H1 (cell line): ENCODE results near the gene ASGR1. TPM values are rescaled to one million over a fixed set of nuclear protein-coding genes. Genes with fewer than 3 reads are reported as not detected.

Experiments
- CTCF ChIA-PET: fragments of 300-600 bp; sonication (Branson Sonifier 250); formaldehyde crosslinking; loops from one replicate; lab custom pipeline; 2021; ENCODE audit not compliant: partially characterized antibody; lab: Charles Lee
- POLR2A ChIA-PET: fragments of 300-600 bp; sonication (Branson Sonifier 250); formaldehyde crosslinking; loops from one replicate; lab custom pipeline; 2021; ENCODE audit warnings: inconsistent platforms; ENCODE audit not compliant: partially characterized antibody; lab: Charles Lee
- DNase-seq, 2 experiments: peaks; one replicate each; pipeline versions ENCODE4 v3.0.0 to v3.0.0-alpha.2; 2010 to 2022; ENCODE audit warnings: low spot score in 2 of 2, low read depth in 1 of 2, mixed read lengths in 1 of 2
- FAIRE-seq: peaks from 2 replicates; lab custom pipeline; 2011; peaks lifted over from hg19 to GRCh38; lab: Jason Lieb, UNC
- H2AFZ ChIP-seq: 2 replicates; pipeline ENCODE4 v1.8.1; 2012; ENCODE audit warnings: low read length, inconsistent platforms
- H2AK5ac ChIP-seq: 2 replicates; pipeline ENCODE4 v1.6.1; 2013; ENCODE audit warnings: low read depth, low read length
- H2BK120ac ChIP-seq: replicated peaks from 2 replicates; pipeline ENCODE3; 2013; ENCODE audit warnings: low read depth, low read length, inconsistent platforms
- H2BK12ac ChIP-seq: 2 replicates; pipeline ENCODE4 v1.6.1; 2013; ENCODE audit warnings: low read depth, low read length
- H2BK15ac ChIP-seq: 2 replicates; pipeline ENCODE4 v1.6.1; 2013; ENCODE audit warnings: low read length
- H2BK20ac ChIP-seq: 2 replicates; pipeline ENCODE4 v1.6.1; 2013; ENCODE audit warnings: low read length
- H2BK5ac ChIP-seq: 2 replicates; pipeline ENCODE4 v1.6.1; 2013; ENCODE audit warnings: low read depth, low read length
- H3K14ac ChIP-seq: 2 replicates; pipeline ENCODE4 v1.6.1; 2013; ENCODE audit warnings: inconsistent platforms; ENCODE audit not compliant: insufficient read length
- H3K18ac ChIP-seq: 2 replicates; pipeline ENCODE4 v1.6.1; 2013; ENCODE audit warnings: low read length; ENCODE audit errors: extremely low read depth
- H3K23ac ChIP-seq: 2 replicates; pipeline ENCODE4 v1.6.1; 2013; ENCODE audit warnings: inconsistent platforms; ENCODE audit not compliant: insufficient read length
- H3K23me2 ChIP-seq: 2 replicates; pipeline ENCODE4 v1.6.1; 2013; ENCODE audit warnings: low read depth, low read length
- H3K27ac ChIP-seq: 2 replicates; pipeline ENCODE4 v1.6.1; 2011; ENCODE audit warnings: low read depth, low read length, inconsistent platforms
- H3K27me3 ChIP-seq, 4 experiments: replicated peaks in 1 of 4; 1 replicate in 1 of 4; 2 replicates in 3 of 4; pipeline versions ENCODE4 v1.6.1 to v1.8.1; 2011 to 2013; ENCODE audit warnings: low read length in 3 of 4, mild to moderate bottlenecking in 3 of 4, inconsistent platforms in 2 of 4, mixed read lengths in 2 of 4, moderate library complexity in 1 of 4; ENCODE audit not compliant: control insufficient read depth in 3 of 4, insufficient read depth in 3 of 4; ENCODE audit errors: extremely low read depth in 1 of 4
- H3K36me3 ChIP-seq, 4 experiments: 2 replicates each; pipeline versions ENCODE4 v1.6.1 to v1.8.1; 2011 to 2013; ENCODE audit warnings: mild to moderate bottlenecking in 4 of 4, low read length in 3 of 4, moderate library complexity in 2 of 4, control low read depth in 1 of 4, inconsistent platforms in 1 of 4; ENCODE audit not compliant: insufficient read depth in 4 of 4, control insufficient read depth in 2 of 4
- H3K4ac ChIP-seq: replicated peaks from 2 replicates; pipeline ENCODE3; 2013; ENCODE audit warnings: low read length, low read depth, mixed read lengths, inconsistent platforms; ENCODE audit not compliant: insufficient read length
- H3K4me1 ChIP-seq, 4 experiments: replicated peaks in 1 of 4; 1 replicate in 1 of 4; 2 replicates in 3 of 4; pipeline versions ENCODE4 v1.6.1 to v1.8.1; 2011 to 2013; ENCODE audit warnings: low read length in 3 of 4, inconsistent platforms in 2 of 4, mixed read lengths in 1 of 4; ENCODE audit not compliant: insufficient read depth in 4 of 4, control insufficient read depth in 3 of 4
- H3K4me2 ChIP-seq, 2 experiments: 2 replicates each; pipeline versions ENCODE4 v1.6.1 to v1.8.1; 2011 to 2013; ENCODE audit warnings: low read depth in 2 of 2, low read length in 2 of 2, control low read depth in 1 of 2, inconsistent platforms in 1 of 2, mild to moderate bottlenecking in 1 of 2; ENCODE audit not compliant: insufficient read depth in 1 of 2
- H3K4me3 ChIP-seq, 4 experiments: fragments of 200-600, 300-600 bp in 1 of 4; sonication (generic), shearing (Covaris generic), sonication (Bioruptor Twin) in 1 of 4; 2 replicates each; pipeline versions ENCODE4 v1.5.1 to v1.8.1; 2011 to 2016; ENCODE audit warnings: low read length in 4 of 4, low read depth in 3 of 4, control low read depth in 2 of 4, inconsistent platforms in 2 of 4, mild to moderate bottlenecking in 2 of 4, mixed read lengths in 1 of 4, moderate library complexity in 1 of 4; ENCODE audit not compliant: insufficient read depth in 2 of 4; ENCODE audit errors: extremely low read depth in 1 of 4
- H3K56ac ChIP-seq: replicated peaks from 2 replicates; pipeline ENCODE3; 2013; ENCODE audit warnings: low read depth, mild to moderate bottlenecking, mixed read lengths, low read length, inconsistent platforms; ENCODE audit not compliant: insufficient read length
- H3K79me1 ChIP-seq: 2 replicates; pipeline ENCODE4 v1.6.1; 2013; ENCODE audit warnings: low read depth, low read length, control low read depth
- H3K79me2 ChIP-seq, 2 experiments: 2 replicates each; pipeline versions ENCODE4 v1.6.1 to v1.8.1; 2012 to 2013; ENCODE audit warnings: low read length in 2 of 2, mild to moderate bottlenecking in 2 of 2, inconsistent platforms in 1 of 2; ENCODE audit not compliant: insufficient read depth in 2 of 2, control insufficient read depth in 1 of 2
- H3K9ac ChIP-seq, 4 experiments: replicated peaks in 1 of 4; 1 replicate in 1 of 4; 2 replicates in 3 of 4; pipeline versions ENCODE4 v1.6.1 to v1.8.1; 2011 to 2013; ENCODE audit warnings: low read depth in 3 of 4, low read length in 3 of 4, control low read depth in 2 of 4, mild to moderate bottlenecking in 2 of 4, moderate library complexity in 2 of 4, inconsistent platforms in 1 of 4; ENCODE audit errors: extremely low read depth in 1 of 4
- H3K9me3 ChIP-seq, 2 experiments: 2 replicates each; pipeline versions ENCODE4 v1.6.1 to v1.8.1; 2012 to 2013; ENCODE audit warnings: mild to moderate bottlenecking in 2 of 2, moderate library complexity in 2 of 2, control low read depth in 1 of 2, inconsistent platforms in 1 of 2, low read depth in 1 of 2, low read length in 1 of 2, mixed read lengths in 1 of 2; ENCODE audit not compliant: insufficient read depth in 2 of 2
- H4K20me1 ChIP-seq, 2 experiments: replicated peaks in 1 of 2; 2 replicates each; pipeline versions ENCODE3 to v1.8.1; 2011 to 2013; ENCODE audit warnings: inconsistent platforms in 2 of 2, low read length in 2 of 2, mild to moderate bottlenecking in 1 of 2; ENCODE audit not compliant: insufficient read depth in 2 of 2, control insufficient read depth in 1 of 2
- H4K5ac ChIP-seq: 2 replicates; pipeline ENCODE4 v1.6.1; 2013; ENCODE audit warnings: low read length, low read depth, mixed read lengths, inconsistent platforms; ENCODE audit not compliant: insufficient read length
- H4K8ac ChIP-seq: 2 replicates; pipeline ENCODE4 v1.8.0; 2013; ENCODE audit warnings: mild to moderate bottlenecking, moderate library complexity, low read length, inconsistent platforms; ENCODE audit not compliant: insufficient read depth; ENCODE audit errors: extremely low read depth
- H4K91ac ChIP-seq: replicated peaks from 2 replicates; pipeline ENCODE3; 2013; ENCODE audit warnings: low read length, mixed read lengths, inconsistent platforms; ENCODE audit not compliant: insufficient read length
- CTBP2 ChIP-seq: IDR thresholded peaks from 2 replicates; pipeline ENCODE4 v1.7.0; 2011; ENCODE audit warnings: borderline replicate concordance, mild to moderate bottlenecking, moderate library complexity, mixed read lengths, low read length; ENCODE audit not compliant: insufficient read depth, insufficient read length
- EZH2 ChIP-seq: fragments of 200-600 bp; sonication (generic); IDR thresholded peaks from 2 replicates; pipeline ENCODE4 v1.7.1; 2012; ENCODE audit warnings: low read depth, mild to moderate bottlenecking, moderate library complexity, low read length, inconsistent platforms; ENCODE audit not compliant: severe bottlenecking
- FOSL1 ChIP-seq: IDR thresholded peaks from 2 replicates; pipeline ENCODE4 v1.6.1; 2011; ENCODE audit warnings: mild to moderate bottlenecking, low read depth, low read length, moderate library complexity; ENCODE audit not compliant: insufficient read depth
- HDAC6 ChIP-seq: IDR thresholded peaks from one replicate; pipeline ENCODE4 v1.7.1; 2012; ENCODE audit warnings: low read depth, mild to moderate bottlenecking, inconsistent platforms, low read length, moderate library complexity
- NRF1 ChIP-seq: IDR thresholded peaks from 2 replicates; pipeline ENCODE4 v1.6.1; 2011; ENCODE audit warnings: mild to moderate bottlenecking, low read depth, low read length, improper control_type of control experiment
- POU5F1 ChIP-seq: IDR thresholded peaks from 2 replicates; pipeline ENCODE4 v1.6.1; 2011; ENCODE audit warnings: low read depth, mild to moderate bottlenecking, low read length, moderate library complexity
- RAD21 ChIP-seq, 2 experiments: IDR thresholded peaks in 1 of 2; conservative IDR thresholded peaks in 1 of 2; 2 replicates each; pipeline ENCODE4 v1.6.1; 2011; ENCODE audit warnings: low read depth in 2 of 2, low read length in 2 of 2, improper control_type of control experiment in 1 of 2, inconsistent platforms in 1 of 2, mild to moderate bottlenecking in 1 of 2, moderate library complexity in 1 of 2
- SIX5 ChIP-seq: IDR thresholded peaks from 2 replicates; pipeline ENCODE4 v1.6.1; 2011; ENCODE audit warnings: mild to moderate bottlenecking, low read depth, low read length
- SRF ChIP-seq: IDR thresholded peaks from 2 replicates; pipeline ENCODE4 v1.6.1; 2011; ENCODE audit warnings: mild to moderate bottlenecking, low read depth, low read length, moderate library complexity
- WGBS, 2 experiments: shearing (Covaris generic) in 1 of 2; methylation state at CpG; one replicate each; pipeline versions ENCODE4 v1.1.6 to v1.1.7; 2013 to 2015; ENCODE audit warnings: low lambda C conversion rate in 2 of 2, mixed read lengths in 2 of 2, inconsistent platforms in 1 of 2, low coverage in 1 of 2, missing lambda C conversion rate in 1 of 2; ENCODE audit not compliant: insufficient replicate concordance in 2 of 2, insufficient coverage in 1 of 2, insufficient read length in 1 of 2; ENCODE audit errors: extremely low coverage in 1 of 2, missing lambda C conversion rate in 1 of 2; 5-methylcytosine and 5-hydroxymethylcytosine counted together
- polyA plus RNA-seq, 7 experiments: library from polyadenylated mRNA; depleted of rRNA in 3 of 7; stranded (reverse) in 5 of 7; unstranded in 2 of 7; fragments of >200 nt in 5 of 7; fragments of 200-250 nt in 2 of 7; gene quantifications; 1 replicate in 5 of 7; 2 replicates in 1 of 7; 4 replicates in 1 of 7; pipeline versions ENCODE4 v1.2.1 to v1.2.3, GENCODE V29; 2011 to 2013; ENCODE audit warnings: missing spikeins in 2 of 7, mixed read lengths in 2 of 7
- total RNA-seq: library from RNA; stranded (reverse); fragmentation: NEBNext Ultra II Directional; extraction: Animal tissue kit (Norgen Biotek cat#: 25700); gene quantifications from 2 replicates; pipeline ENCODE4 v1.2.1, GENCODE V29; 2021
- TF ChIP-seq, protein P1 (sequence below): IDR thresholded peaks from 2 replicates; pipeline ENCODE4 v1.6.1; 2012; ENCODE audit warnings: inconsistent platforms
- TF ChIP-seq, protein P2 (sequence below): IDR thresholded peaks from 2 replicates; pipeline ENCODE4 v1.6.1; 2012; ENCODE audit warnings: low read length, inconsistent platforms

The ASGR1 gene
- total and polyA plus RNA-seq, 2 of the 8 experiments (the other 6 are each of a cell fraction or from before 2014, with no cell fraction given), result 10.8 to 14.5 TPM

DNA sequence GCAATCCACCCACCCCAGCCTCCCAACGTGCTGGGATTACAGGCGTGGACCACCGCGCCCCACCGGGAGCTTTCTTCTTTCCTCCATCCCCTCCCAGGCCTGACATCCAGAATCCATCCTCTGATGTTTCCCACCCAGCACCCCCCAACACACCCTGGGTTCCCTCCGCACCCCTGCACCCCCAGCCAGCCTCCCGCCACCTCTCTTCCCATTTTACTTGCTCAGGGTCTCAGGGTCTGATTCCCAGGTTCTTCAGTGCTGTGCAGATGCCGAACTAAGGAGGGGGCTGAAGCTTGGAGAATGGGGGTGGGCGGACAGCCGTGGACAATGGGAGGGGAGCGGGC lies 225 bp downstream of the ASGR1 start:
- Histone ChIP-seq H2BK120ac (no peak overlapping the region), H4K91ac (no peak overlapping the region), H2AFZ (no peak overlapping the region), H3K56ac (no peak overlapping the region), H4K5ac (no peak overlapping the region), H3K9me3 (no peaks in the 10 kb centered on the region), H3K4me3 (no peak overlapping the region), H2AK5ac (no peak overlapping the region), H2BK12ac (no peak overlapping the region), H2BK5ac (no peak overlapping the region), H3K27me3 (peaks cover 0 to 28% (median 21%) of the 10 kb centered on the region in 4 experiments; a peak in 6 of 7 replicates), H3K4ac (no peak overlapping the region), H3K23me2 (peaks cover 38% of the 10 kb centered on the region), H3K4me2 (no peak overlapping the region; a peak in 1 of 4 replicates), H3K14ac (no peak overlapping the region), H2BK15ac (no peak overlapping the region), H3K27ac (no peak overlapping the region), H3K9ac (no peak overlapping the region), H3K4me1 (peaks cover 0 to 23% (median 9%) of the 10 kb centered on the region in 4 experiments; a peak in 6 of 7 replicates), H3K23ac (no peak overlapping the region), H3K36me3 (no peaks in the 10 kb centered on the region; a peak in 1 of 8 replicates), H4K20me1 (peaks cover 0 to 21% of the 10 kb centered on the region in 2 experiments), H4K8ac (no peak overlapping the region), H3K79me1 (peaks cover 8% of the 10 kb centered on the region; the same call in 1 of the 2 replicates), H3K18ac (no peak overlapping the region), H2BK20ac (no peak overlapping the region), H3K79me2 (no peaks in the 10 kb centered on the region)
- ChIA-PET CTCF (interaction anchor here (0.6 to 4.7 kb wide), 13 partner anchors 9 to 265 kb away, joined by 3 to 50 read pairs (median 8); partner anchors contain the start of gene SLC16A11), POLR2A (interaction anchor here (1.3 to 3.3 kb wide), 3 partner anchors 9 to 160 kb away, joined by 3 to 15 read pairs (median 6); no protein-coding TSS in a partner anchor)
- no peak for FAIRE-seq
- DNase-seq, result no peak
- 85% methylated on average over 6 of the region's 11 CpGs; no CpG with 5 or more reads in 1 of the 2 experiments for WGBS, 2 experiments
- TF ChIP-seq SIX5 (no peak), FOSL1 (no peak), RAD21 (IDR thresholded peaks at IDR 0.05 in 1 of 2, conservative IDR thresholded peaks at IDR 0.05 in 1 of 2; ENCODE audit: low read depth in 2 of 2, low read length in 2 of 2) (no peak), NRF1 (no peak), POU5F1 (no peak), SRF (no peak), EZH2 (no peak), CTBP2 (no peak), HDAC6 (no peak)
- TF ChIP-seq, protein P1, sequence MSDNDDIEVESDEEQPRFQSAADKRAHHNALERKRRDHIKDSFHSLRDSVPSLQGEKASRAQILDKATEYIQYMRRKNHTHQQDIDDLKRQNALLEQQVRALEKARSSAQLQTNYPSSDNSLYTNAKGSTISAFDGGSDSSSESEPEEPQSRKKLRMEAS, result no peak
- TF ChIP-seq, protein P2, sequence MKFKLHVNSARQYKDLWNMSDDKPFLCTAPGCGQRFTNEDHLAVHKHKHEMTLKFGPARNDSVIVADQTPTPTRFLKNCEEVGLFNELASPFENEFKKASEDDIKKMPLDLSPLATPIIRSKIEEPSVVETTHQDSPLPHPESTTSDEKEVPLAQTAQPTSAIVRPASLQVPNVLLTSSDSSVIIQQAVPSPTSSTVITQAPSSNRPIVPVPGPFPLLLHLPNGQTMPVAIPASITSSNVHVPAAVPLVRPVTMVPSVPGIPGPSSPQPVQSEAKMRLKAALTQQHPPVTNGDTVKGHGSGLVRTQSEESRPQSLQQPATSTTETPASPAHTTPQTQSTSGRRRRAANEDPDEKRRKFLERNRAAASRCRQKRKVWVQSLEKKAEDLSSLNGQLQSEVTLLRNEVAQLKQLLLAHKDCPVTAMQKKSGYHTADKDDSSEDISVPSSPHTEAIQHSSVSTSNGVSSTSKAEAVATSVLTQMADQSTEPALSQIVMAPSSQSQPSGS, result no peak
